ENCODE measurements around the gene SH3D19.
"Not testable (repeated sequence)": the region's sequence is repeated elsewhere in the genome, so short reads cannot be mapped to it uniquely, and the experiment has no call there.

The SH3D19 gene

DNA sequence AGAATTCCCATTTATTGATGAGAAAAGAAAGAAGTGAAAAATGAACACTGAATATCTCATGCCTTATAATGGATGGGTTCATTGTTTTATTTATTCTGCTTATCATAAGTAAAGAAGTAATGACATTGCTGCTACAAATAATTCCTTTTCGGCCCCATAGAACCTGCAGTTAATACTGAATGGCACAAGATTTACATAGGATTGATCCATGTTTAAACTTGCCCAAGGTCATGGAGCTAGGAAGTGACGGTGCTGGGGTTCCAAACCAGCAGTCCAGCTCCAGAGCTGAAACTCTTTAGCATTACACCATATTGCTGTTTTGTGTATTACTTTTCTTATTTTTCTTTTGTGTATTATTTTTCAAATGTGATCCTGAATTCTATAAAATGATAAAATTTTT, 78.7 kb downstream of the SH3D19 start:
- WGBS (ENCODE audit: extremely low coverage, insufficient coverage, low lambda C conversion rate): no CpG with 5 or more reads among the region's 2 CpGs
- no peaks in the 10 kb centered on the region for H3K4me1 ChIP-seq (ENCODE audit: control insufficient read depth, low read depth, low read length)

DNA sequence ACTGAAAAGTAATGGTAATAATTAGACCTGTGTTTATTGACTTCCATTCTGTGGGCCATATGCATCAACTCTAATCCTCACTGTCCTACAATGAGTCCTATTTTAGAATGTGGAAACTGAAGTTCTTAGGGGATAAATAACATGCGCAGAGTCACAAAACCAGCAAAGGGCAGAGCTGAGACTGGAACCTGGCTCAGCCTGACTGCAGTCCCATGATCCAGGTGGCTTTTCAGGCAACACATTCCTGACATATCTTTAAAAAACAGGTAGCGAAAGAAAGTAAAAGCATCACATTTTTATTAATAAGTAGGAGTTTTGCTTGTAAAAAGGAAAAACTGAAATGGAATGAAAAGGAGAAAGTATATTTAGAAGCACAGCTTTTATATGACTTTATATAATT, 83.1 kb downstream of the SH3D19 start:
- H4K5ac ChIP-seq (ENCODE audit: low read length): no peak overlapping the region
- H4K8ac ChIP-seq (ENCODE audit: low read depth, low read length): no peak overlapping the region
- no peak overlapping the region for H2AK5ac ChIP-seq (ENCODE audit: low read length)
- H3K23ac ChIP-seq (ENCODE audit: low read length): no peak overlapping the region
- no peaks in the 10 kb centered on the region for H3K4me1 ChIP-seq (ENCODE audit: control insufficient read depth, low read depth, low read length)
- no peaks in the 10 kb centered on the region for H3K27me3 ChIP-seq (ENCODE audit: insufficient read depth, low read length, poor library complexity)
- H2BK120ac ChIP-seq (ENCODE audit: low read depth, low read length): no peak overlapping the region
- WGBS (ENCODE audit: extremely low coverage, insufficient coverage, low lambda C conversion rate): no CpG with 5 or more reads among the region's 2 CpGs
- H2BK15ac ChIP-seq (replicated peaks; ENCODE audit: low read depth): no peak overlapping the region
- no peaks in the 10 kb centered on the region for H3K79me2 ChIP-seq (ENCODE audit: control insufficient read depth, insufficient read depth, low read length)
- H3K4ac ChIP-seq (ENCODE audit: low read depth, low read length): no peak overlapping the region
- H3K9ac ChIP-seq (ENCODE audit: low read length): no peak overlapping the region
- no peak overlapping the region for H3K4me2 ChIP-seq (ENCODE audit: low read length)
- no peak overlapping the region for H2BK5ac ChIP-seq (ENCODE audit: low read length)
- no peak overlapping the region for H3K27ac ChIP-seq (ENCODE audit: low read depth, low read length)
- H3K18ac ChIP-seq (ENCODE audit: low read length): no peak overlapping the region
- no peaks in the 10 kb centered on the region for H3K36me3 ChIP-seq (ENCODE audit: control insufficient read depth, insufficient read depth, low read length)
- H3K79me1 ChIP-seq (ENCODE audit: low read length): no peaks in the 10 kb centered on the region
- no peak overlapping the region for H3K56ac ChIP-seq (ENCODE audit: low read length)
- H3K4me3 ChIP-seq (ENCODE audit: low read length): no peak overlapping the region
- no peak for DNase-seq

More for the DNA sequence above, 78.7 kb downstream of the SH3D19 start:
- no peak overlapping the region for H3K4me3 ChIP-seq (ENCODE audit: low read length)
- no peaks in the 10 kb centered on the region for H3K27me3 ChIP-seq (ENCODE audit: insufficient read depth, low read length, poor library complexity)
- no peak overlapping the region for H3K18ac ChIP-seq (ENCODE audit: low read length)
- no peak overlapping the region for H3K27ac ChIP-seq (ENCODE audit: low read depth, low read length)
- H3K79me1 ChIP-seq (ENCODE audit: low read length): no peaks in the 10 kb centered on the region
- H4K5ac ChIP-seq (ENCODE audit: low read length): no peak overlapping the region
- H3K79me2 ChIP-seq (ENCODE audit: control insufficient read depth, insufficient read depth, low read length): peaks cover 3% of the 10 kb centered on the region
- no peak overlapping the region for H2AK5ac ChIP-seq (ENCODE audit: low read length)
- H3K23ac ChIP-seq (ENCODE audit: low read length): no peak overlapping the region
- no peak overlapping the region for H3K56ac ChIP-seq (ENCODE audit: low read length)
- H2BK120ac ChIP-seq (ENCODE audit: low read depth, low read length): no peak overlapping the region
- no peak overlapping the region for H3K4me2 ChIP-seq (ENCODE audit: low read length)
- H3K4ac ChIP-seq (ENCODE audit: low read depth, low read length): no peak overlapping the region
- H2BK15ac ChIP-seq (replicated peaks; ENCODE audit: low read depth): no peak overlapping the region
- H2BK5ac ChIP-seq (ENCODE audit: low read length): no peak overlapping the region
- H3K9ac ChIP-seq (ENCODE audit: low read length): no peak overlapping the region
- no peaks in the 10 kb centered on the region for H3K36me3 ChIP-seq (ENCODE audit: control insufficient read depth, insufficient read depth, low read length)
- H4K8ac ChIP-seq (ENCODE audit: low read depth, low read length): no peak overlapping the region
- DNase-seq: no peak

DNA sequence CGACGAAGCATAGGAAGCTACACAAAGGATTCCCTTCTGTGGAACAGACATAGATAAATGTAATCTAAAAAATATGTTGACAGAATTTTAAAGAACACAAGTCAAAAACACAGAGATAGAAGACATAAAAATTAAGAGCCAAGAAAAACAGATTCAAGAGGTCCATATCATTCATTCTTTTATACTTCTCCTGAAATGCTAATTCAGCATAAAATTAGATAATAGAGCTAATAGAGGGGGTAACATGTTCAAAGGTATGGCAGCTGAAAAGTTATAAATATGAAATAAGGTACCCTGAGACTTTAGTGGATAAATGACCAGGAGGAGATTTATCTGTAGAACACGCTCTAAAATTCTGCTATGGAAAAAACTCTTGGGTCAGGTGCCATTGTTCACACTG, 85.8 kb downstream of the SH3D19 start:
- Histone ChIP-seq H3K79me2 (ENCODE audit: control insufficient read depth, insufficient read depth, low read length) (no peaks in the 10 kb centered on the region), H3K27ac (ENCODE audit: low read depth, low read length) (no peak overlapping the region)
- no CpG with 5 or more reads among the region's 3 CpGs for whole genome bisulfite sequencing (ENCODE audit: extremely low coverage, insufficient coverage, low lambda C conversion rate)

DNA sequence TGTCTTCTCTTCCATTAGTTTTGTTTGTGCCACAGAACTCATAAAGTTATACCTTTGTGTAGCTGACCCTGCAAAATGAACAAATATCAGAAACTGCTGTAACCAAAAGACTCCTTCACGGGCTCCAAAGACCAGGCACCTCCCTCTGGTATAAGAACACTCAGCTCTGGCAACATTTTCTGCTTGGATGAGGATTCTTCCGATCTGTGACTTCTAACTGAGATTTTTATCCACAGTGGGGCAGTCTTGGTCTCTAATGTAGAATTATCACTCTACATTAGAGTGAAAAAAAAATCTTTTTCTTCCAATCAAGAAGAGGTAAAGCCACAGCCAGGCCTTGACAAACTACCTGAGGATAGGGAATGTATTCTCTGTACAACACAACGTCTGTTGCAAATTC, 86.9 kb downstream of the SH3D19 start:
- no peak for DNase-seq
- WGBS (ENCODE audit: extremely low coverage, insufficient coverage, low lambda C conversion rate): no CpG with 5 or more reads among the region's 3 CpGs
- Histone ChIP-seq H4K5ac (ENCODE audit: low read length) (no peak overlapping the region), H3K4ac (ENCODE audit: low read depth, low read length) (no peak overlapping the region), H3K79me1 (ENCODE audit: low read length) (peaks cover 1% of the 10 kb centered on the region), H3K56ac (ENCODE audit: low read length) (no peak overlapping the region), H3K36me3 (ENCODE audit: control insufficient read depth, insufficient read depth, low read length) (no peaks in the 10 kb centered on the region), H3K27ac (ENCODE audit: low read depth, low read length) (no peak overlapping the region), H3K9ac (ENCODE audit: low read length) (no peak overlapping the region), H3K4me2 (ENCODE audit: low read length) (no peak overlapping the region), H3K27me3 (ENCODE audit: insufficient read depth, low read length, poor library complexity) (no peaks in the 10 kb centered on the region), H3K79me2 (ENCODE audit: control insufficient read depth, insufficient read depth, low read length) (no peaks in the 10 kb centered on the region), H2BK120ac (ENCODE audit: low read depth, low read length) (no peak overlapping the region), H3K18ac (ENCODE audit: low read length) (no peak overlapping the region), H2AK5ac (ENCODE audit: low read length) (no peak overlapping the region), H2BK15ac (replicated peaks; ENCODE audit: low read depth) (no peak overlapping the region), H4K8ac (ENCODE audit: low read depth, low read length) (no peak overlapping the region), H2BK5ac (ENCODE audit: low read length) (no peak overlapping the region), H3K23ac (ENCODE audit: low read length) (no peak overlapping the region), H3K4me1 (ENCODE audit: control insufficient read depth, low read depth, low read length) (no peaks in the 10 kb centered on the region), H3K4me3 (ENCODE audit: low read length) (no peak overlapping the region)

More for the DNA sequence above, 85.8 kb downstream of the SH3D19 start:
- Histone ChIP-seq H4K8ac (ENCODE audit: low read depth, low read length) (no peak overlapping the region), H2AK5ac (ENCODE audit: low read length) (no peak overlapping the region), H3K4ac (ENCODE audit: low read depth, low read length) (no peak overlapping the region), H2BK5ac (ENCODE audit: low read length) (no peak overlapping the region), H3K27me3 (ENCODE audit: insufficient read depth, low read length, poor library complexity) (no peaks in the 10 kb centered on the region), H3K4me2 (ENCODE audit: low read length) (no peak overlapping the region), H4K5ac (ENCODE audit: low read length) (no peak overlapping the region), H3K9ac (ENCODE audit: low read length) (no peak overlapping the region), H3K56ac (ENCODE audit: low read length) (no peak overlapping the region), H3K79me1 (ENCODE audit: low read length) (peaks cover 1% of the 10 kb centered on the region), H3K4me3 (ENCODE audit: low read length) (no peak overlapping the region), H3K18ac (ENCODE audit: low read length) (no peak overlapping the region), H2BK120ac (ENCODE audit: low read depth, low read length) (no peak overlapping the region), H2BK15ac (replicated peaks; ENCODE audit: low read depth) (no peak overlapping the region), H3K36me3 (ENCODE audit: control insufficient read depth, insufficient read depth, low read length) (no peaks in the 10 kb centered on the region), H3K23ac (ENCODE audit: low read length) (no peak overlapping the region), H3K4me1 (ENCODE audit: control insufficient read depth, low read depth, low read length) (no peaks in the 10 kb centered on the region)
- no peak for DNase-seq

DNA sequence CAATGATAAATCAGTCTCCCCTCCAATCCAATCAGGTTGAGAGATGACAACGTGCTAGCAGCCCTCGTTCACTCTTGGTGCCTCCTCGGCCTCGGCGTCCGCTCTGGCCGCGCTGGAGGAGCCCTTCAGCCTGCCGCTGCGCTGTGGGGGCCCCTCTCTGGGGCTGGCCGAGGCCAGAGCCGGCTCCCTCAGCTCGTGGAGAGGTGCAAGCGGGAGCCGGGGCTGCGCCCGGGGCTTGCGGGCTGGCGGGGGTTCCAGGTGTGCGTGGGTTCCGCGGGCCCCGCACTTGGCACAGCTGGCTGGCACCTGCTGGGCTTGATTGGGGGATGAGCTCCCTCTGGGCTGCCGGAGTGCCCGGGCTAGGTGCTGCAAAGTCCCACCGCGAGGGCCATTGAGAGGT, 89.4 kb downstream of the SH3D19 start:
- Histone ChIP-seq H3K23ac (ENCODE audit: low read length) (no peak overlapping the region), H3K79me2 (ENCODE audit: control insufficient read depth, insufficient read depth, low read length) (no peaks in the 10 kb centered on the region), H3K79me1 (ENCODE audit: low read length) (peaks cover 1% of the 10 kb centered on the region), H4K8ac (ENCODE audit: low read depth, low read length) (no peak overlapping the region), H3K27me3 (ENCODE audit: insufficient read depth, low read length, poor library complexity) (no peaks in the 10 kb centered on the region), H3K56ac (ENCODE audit: low read length) (no peak overlapping the region), H3K4ac (ENCODE audit: low read depth, low read length) (no peak overlapping the region), H3K4me1 (ENCODE audit: control insufficient read depth, low read depth, low read length) (no peaks in the 10 kb centered on the region), H3K27ac (ENCODE audit: low read depth, low read length) (no peak overlapping the region), H3K18ac (ENCODE audit: low read length) (no peak overlapping the region), H2BK5ac (ENCODE audit: low read length) (no peak overlapping the region), H3K36me3 (ENCODE audit: control insufficient read depth, insufficient read depth, low read length) (no peaks in the 10 kb centered on the region), H4K5ac (ENCODE audit: low read length) (no peak overlapping the region), H2BK15ac (replicated peaks; ENCODE audit: low read depth) (no peak overlapping the region), H3K9ac (ENCODE audit: low read length) (no peak overlapping the region), H3K4me2 (ENCODE audit: low read length) (no peak overlapping the region), H2AK5ac (ENCODE audit: low read length) (no peak overlapping the region), H3K4me3 (ENCODE audit: low read length) (no peak overlapping the region), H2BK120ac (ENCODE audit: low read depth, low read length) (no peak overlapping the region)
- no CpG with 5 or more reads among the region's 27 CpGs for WGBS (ENCODE audit: extremely low coverage, insufficient coverage, low lambda C conversion rate)
- DNase-seq: no peak

DNA sequence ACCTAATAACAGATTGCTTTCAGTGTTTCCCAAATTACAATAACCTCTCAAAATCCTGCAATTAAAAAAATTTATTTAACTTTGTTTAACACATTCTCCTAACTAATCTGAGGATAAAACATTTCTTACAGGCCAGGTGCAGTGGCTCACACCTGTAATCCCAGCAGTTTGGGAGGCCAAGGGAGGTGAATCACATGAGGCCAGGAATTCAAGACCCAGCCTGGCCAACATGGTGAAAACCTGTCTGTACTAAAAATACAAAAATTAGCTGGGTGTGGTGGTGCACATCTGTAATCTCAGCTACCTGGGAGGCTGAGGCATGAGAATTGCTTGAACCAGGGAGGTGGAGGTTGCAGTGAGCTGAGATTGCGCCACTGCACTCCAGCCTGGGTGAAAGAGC, 90.0 kb downstream of the SH3D19 start:
- H3K4me3 ChIP-seq (ENCODE audit: low read length); H3K4ac ChIP-seq (ENCODE audit: low read depth, low read length); H3K27me3 ChIP-seq (ENCODE audit: insufficient read depth, low read length, poor library complexity); H3K23ac ChIP-seq (ENCODE audit: low read length); H4K8ac ChIP-seq (ENCODE audit: low read depth, low read length); H2BK120ac ChIP-seq (ENCODE audit: low read depth, low read length); H3K36me3 ChIP-seq (ENCODE audit: control insufficient read depth, insufficient read depth, low read length); H2BK5ac ChIP-seq (ENCODE audit: low read length); H3K79me2 ChIP-seq (ENCODE audit: control insufficient read depth, insufficient read depth, low read length); H2AK5ac ChIP-seq (ENCODE audit: low read length); H4K5ac ChIP-seq (ENCODE audit: low read length); H3K79me1 ChIP-seq (ENCODE audit: low read length); H3K9ac ChIP-seq (ENCODE audit: low read length); H3K4me2 ChIP-seq (ENCODE audit: low read length); H2BK15ac ChIP-seq (replicated peaks; ENCODE audit: low read depth); DNase-seq; H3K18ac ChIP-seq (ENCODE audit: low read length); H3K4me1 ChIP-seq (ENCODE audit: control insufficient read depth, low read depth, low read length); H3K27ac ChIP-seq (ENCODE audit: low read depth, low read length); H3K56ac ChIP-seq (ENCODE audit: low read length): not testable (repeated sequence)
- no CpG with 5 or more reads among the region's 1 CpG for WGBS (ENCODE audit: extremely low coverage, insufficient coverage, low lambda C conversion rate)
